ENCODE results near the gene SWI5. TPM values are rescaled to one million over a fixed set of nuclear protein-coding genes. Genes with fewer than 3 reads are reported as not detected.

The SWI5 gene
- total RNA-seq, 2 experiments from 2014 or later, result 16.8 to 22.7 TPM

DNA sequence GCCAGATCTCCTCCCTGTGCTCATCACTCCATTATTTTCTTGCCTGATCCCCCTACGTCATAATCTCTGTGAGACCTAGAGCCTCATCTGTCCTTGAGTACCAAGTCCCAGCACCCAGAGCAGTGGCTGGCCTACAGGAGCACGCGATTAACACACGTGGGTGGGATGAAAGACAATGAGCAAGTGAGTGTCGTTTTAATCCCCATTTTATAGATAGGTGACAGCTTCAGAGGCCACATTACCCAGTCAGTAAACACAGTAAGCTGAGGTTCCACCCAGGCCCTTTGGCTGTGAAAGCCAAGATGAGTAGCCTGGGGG lies 28.9 kb downstream of the SWI5 start:
- no TSS peak for BruUV-seq (replicated peaks)
- no peaks in the 10 kb centered on the region for H3K4me1 ChIP-seq (ENCODE audit: insufficient read depth, low read length, poor library complexity, severe bottlenecking)
- no peaks in the 10 kb centered on the region for H3K9me2 ChIP-seq (ENCODE audit: insufficient read depth, low read length)
- H3K27ac ChIP-seq (ENCODE audit: low read depth, low read length, poor library complexity, severe bottlenecking), result no peak overlapping the region
- H3K4me2 ChIP-seq (ENCODE audit: low read length), result no peak overlapping the region
- CTCF ChIA-PET (ENCODE audit: unreplicated experiment), result no interaction called here
- no peaks in the 10 kb centered on the region for H3K9me3 ChIP-seq (ENCODE audit: low read length)
- TF ChIP-seq, protein P1, sequence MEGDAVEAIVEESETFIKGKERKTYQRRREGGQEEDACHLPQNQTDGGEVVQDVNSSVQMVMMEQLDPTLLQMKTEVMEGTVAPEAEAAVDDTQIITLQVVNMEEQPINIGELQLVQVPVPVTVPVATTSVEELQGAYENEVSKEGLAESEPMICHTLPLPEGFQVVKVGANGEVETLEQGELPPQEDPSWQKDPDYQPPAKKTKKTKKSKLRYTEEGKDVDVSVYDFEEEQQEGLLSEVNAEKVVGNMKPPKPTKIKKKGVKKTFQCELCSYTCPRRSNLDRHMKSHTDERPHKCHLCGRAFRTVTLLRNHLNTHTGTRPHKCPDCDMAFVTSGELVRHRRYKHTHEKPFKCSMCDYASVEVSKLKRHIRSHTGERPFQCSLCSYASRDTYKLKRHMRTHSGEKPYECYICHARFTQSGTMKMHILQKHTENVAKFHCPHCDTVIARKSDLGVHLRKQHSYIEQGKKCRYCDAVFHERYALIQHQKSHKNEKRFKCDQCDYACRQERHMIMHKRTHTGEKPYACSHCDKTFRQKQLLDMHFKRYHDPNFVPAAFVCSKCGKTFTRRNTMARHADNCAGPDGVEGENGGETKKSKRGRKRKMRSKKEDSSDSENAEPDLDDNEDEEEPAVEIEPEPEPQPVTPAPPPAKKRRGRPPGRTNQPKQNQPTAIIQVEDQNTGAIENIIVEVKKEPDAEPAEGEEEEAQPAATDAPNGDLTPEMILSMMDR (conservative IDR thresholded peaks at IDR 0.05; ENCODE audit: low read length), result no peak
- no peak for TF ChIP-seq EZH2phosphoT487 (IDR thresholded peaks at IDR 0.05; ENCODE audit: borderline replicate concordance, low read depth, low read length)
- H3K36me3 ChIP-seq (ENCODE audit: insufficient read depth, low read length), result peaks cover 17% of the 10 kb centered on the region
- POLR2A ChIA-PET, result interaction anchor here (1.3 kb wide), 1 partner anchor 29 kb away, joined by 3 read pairs; the partner anchor contains the start of genes GOLGA2 and SWI5
- no peak overlapping the region for H3K4me3 ChIP-seq (ENCODE audit: low read depth, low read length, poor library complexity, severe bottlenecking)
- no peak for DNase-seq (ENCODE audit: low spot score)
- intact Hi-C loops (cut with micrococcal nuclease; ENCODE audit: unreplicated experiment), result no loop called here
- no peak overlapping the region for H2AFZ ChIP-seq (ENCODE audit: low read length)
- no peaks in the 10 kb centered on the region for H4K20me1 ChIP-seq (ENCODE audit: insufficient read depth, low read length)
- H3K79me2 ChIP-seq (ENCODE audit: insufficient read depth, low read depth, low read length), result no peaks in the 10 kb centered on the region

- POLR2A ChIA-PET, result interaction anchor here (0.7 kb wide), 1 partner anchor 1244 kb away, joined by 3 read pairs; no protein-coding TSS in a partner anchor
Observed at GRCh38 chr9:128309551-128309950, 33.5 kb downstream of the SWI5 start.

DNA sequence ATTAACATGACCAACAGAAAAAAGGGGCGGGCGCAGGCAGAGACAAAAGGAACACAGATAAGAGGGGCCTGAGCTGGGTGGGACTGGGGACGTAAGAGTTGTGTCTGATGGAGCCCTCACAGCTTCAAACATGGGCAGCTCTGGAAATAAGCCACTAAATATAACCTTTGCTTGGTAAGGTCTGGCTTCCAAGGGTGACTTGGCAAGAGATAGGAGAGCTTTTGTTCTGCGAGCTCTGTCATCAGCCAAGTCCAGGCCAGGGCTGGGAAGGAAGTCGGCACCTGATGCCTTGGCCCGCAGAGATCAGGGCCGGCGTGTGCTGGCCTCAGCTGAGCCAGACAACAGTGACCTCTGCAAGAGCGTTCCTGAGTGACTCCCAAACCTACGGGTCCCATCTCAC lies 34.4 kb downstream of the SWI5 start:
- no peaks in the 10 kb centered on the region for H3K79me2 ChIP-seq (ENCODE audit: insufficient read depth, low read depth, low read length)
- no peak overlapping the region for H3K4me2 ChIP-seq (ENCODE audit: low read length)
- ChIA-PET POLR2A (no interaction called here), CTCF (ENCODE audit: unreplicated experiment) (no interaction called here)
- no peaks in the 10 kb centered on the region for H3K9me3 ChIP-seq (ENCODE audit: low read length)
- no peaks in the 10 kb centered on the region for H4K20me1 ChIP-seq (ENCODE audit: insufficient read depth, low read length)
- H3K36me3 ChIP-seq (ENCODE audit: insufficient read depth, low read length), result peaks cover 49% of the 10 kb centered on the region
- H2AFZ ChIP-seq (ENCODE audit: low read length), result no peak overlapping the region
- H3K27ac ChIP-seq (ENCODE audit: low read depth, low read length, poor library complexity, severe bottlenecking), result no peak overlapping the region
- intact Hi-C loops (cut with micrococcal nuclease; ENCODE audit: unreplicated experiment), result no loop called here
- DNase-seq (ENCODE audit: low spot score), result no peak
- TF ChIP-seq, protein P1 (conservative IDR thresholded peaks at IDR 0.05; ENCODE audit: low read length), result no peak
- TF ChIP-seq EZH2phosphoT487 (IDR thresholded peaks at IDR 0.05; ENCODE audit: borderline replicate concordance, low read depth, low read length), result no peak
- no TSS peak for BruUV-seq (replicated peaks)
- no peak overlapping the region for H3K4me3 ChIP-seq (ENCODE audit: low read depth, low read length, poor library complexity, severe bottlenecking)
- H3K9me2 ChIP-seq (ENCODE audit: insufficient read depth, low read length), result no peaks in the 10 kb centered on the region
- no peaks in the 10 kb centered on the region for H3K4me1 ChIP-seq (ENCODE audit: insufficient read depth, low read length, poor library complexity, severe bottlenecking)

More at GRCh38 chr9:128309551-128309950, 33.5 kb downstream of the SWI5 start:
- no peaks in the 10 kb centered on the region for H4K20me1 ChIP-seq (ENCODE audit: insufficient read depth, low read length)
- CTCF ChIA-PET (ENCODE audit: unreplicated experiment), result no interaction called here
- TF ChIP-seq EZH2phosphoT487 (IDR thresholded peaks at IDR 0.05; ENCODE audit: borderline replicate concordance, low read depth, low read length), result no peak
- TF ChIP-seq, protein P1 (conservative IDR thresholded peaks at IDR 0.05; ENCODE audit: low read length), result no peak
- H2AFZ ChIP-seq (ENCODE audit: low read length), result no peak overlapping the region
- H3K4me1 ChIP-seq (ENCODE audit: insufficient read depth, low read length, poor library complexity, severe bottlenecking), result no peaks in the 10 kb centered on the region
- intact Hi-C loops (cut with micrococcal nuclease; ENCODE audit: unreplicated experiment), result no loop called here
- H3K27ac ChIP-seq (ENCODE audit: low read depth, low read length, poor library complexity, severe bottlenecking), result no peak overlapping the region
- no peak overlapping the region for H3K4me3 ChIP-seq (ENCODE audit: low read depth, low read length, poor library complexity, severe bottlenecking)
- no peak overlapping the region for H3K4me2 ChIP-seq (ENCODE audit: low read length)
- no peaks in the 10 kb centered on the region for H3K9me3 ChIP-seq (ENCODE audit: low read length)
- no peak for DNase-seq (ENCODE audit: low spot score)
- no peaks in the 10 kb centered on the region for H3K79me2 ChIP-seq (ENCODE audit: insufficient read depth, low read depth, low read length)
- no TSS peak for BruUV-seq (replicated peaks)
- peaks cover 41% of the 10 kb centered on the region for H3K36me3 ChIP-seq (ENCODE audit: insufficient read depth, low read length)
- H3K9me2 ChIP-seq (ENCODE audit: insufficient read depth, low read length), result no peaks in the 10 kb centered on the region
